ENCODE results near the gene GRAMD1B.

GRCh38 chr11:123545726-123546270 is 115.7 kb downstream of the GRAMD1B start:
- TF ChIP-seq EZH2 (IDR thresholded peaks at IDR 0.05; ENCODE audit: low read depth) (no peak), CTCF (conservative IDR thresholded peaks at IDR 0.05) (no peak)
